Measurements from ENCODE around the gene CASKIN2.

DNA sequence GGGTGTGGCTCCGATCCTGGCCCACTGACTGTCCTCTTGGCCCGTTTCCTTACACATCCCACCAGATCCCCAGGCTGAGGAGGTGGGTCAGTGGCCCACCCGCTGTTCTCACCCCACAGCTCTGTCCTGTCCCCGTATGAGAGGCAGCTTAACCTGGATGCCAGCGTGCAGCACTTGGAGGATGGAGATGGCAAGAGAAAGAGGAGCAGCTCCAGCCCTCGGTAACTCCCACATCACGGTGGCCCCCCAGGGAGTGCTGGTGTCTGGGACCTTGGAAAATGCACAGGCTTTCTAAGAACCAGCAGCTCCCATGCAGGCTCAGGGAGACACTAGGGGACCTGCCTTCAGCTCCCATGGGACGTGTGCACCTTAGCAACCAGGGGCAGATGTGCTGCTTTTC, 6.0 kb upstream of the CASKIN2 start:
- TF ChIP-seq, protein P1, sequence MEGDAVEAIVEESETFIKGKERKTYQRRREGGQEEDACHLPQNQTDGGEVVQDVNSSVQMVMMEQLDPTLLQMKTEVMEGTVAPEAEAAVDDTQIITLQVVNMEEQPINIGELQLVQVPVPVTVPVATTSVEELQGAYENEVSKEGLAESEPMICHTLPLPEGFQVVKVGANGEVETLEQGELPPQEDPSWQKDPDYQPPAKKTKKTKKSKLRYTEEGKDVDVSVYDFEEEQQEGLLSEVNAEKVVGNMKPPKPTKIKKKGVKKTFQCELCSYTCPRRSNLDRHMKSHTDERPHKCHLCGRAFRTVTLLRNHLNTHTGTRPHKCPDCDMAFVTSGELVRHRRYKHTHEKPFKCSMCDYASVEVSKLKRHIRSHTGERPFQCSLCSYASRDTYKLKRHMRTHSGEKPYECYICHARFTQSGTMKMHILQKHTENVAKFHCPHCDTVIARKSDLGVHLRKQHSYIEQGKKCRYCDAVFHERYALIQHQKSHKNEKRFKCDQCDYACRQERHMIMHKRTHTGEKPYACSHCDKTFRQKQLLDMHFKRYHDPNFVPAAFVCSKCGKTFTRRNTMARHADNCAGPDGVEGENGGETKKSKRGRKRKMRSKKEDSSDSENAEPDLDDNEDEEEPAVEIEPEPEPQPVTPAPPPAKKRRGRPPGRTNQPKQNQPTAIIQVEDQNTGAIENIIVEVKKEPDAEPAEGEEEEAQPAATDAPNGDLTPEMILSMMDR (conservative IDR thresholded peaks at IDR 0.05; ENCODE audit: low read length): no peak
- TF ChIP-seq EZH2phosphoT487 (IDR thresholded peaks at IDR 0.05; ENCODE audit: borderline replicate concordance, low read depth, low read length): no peak

All from OCI-LY7 (cell line).